A549 (cell line): ENCODE results near the gene LMAN1L.

Source experiments
- BCL3 ChIP-seq: fragments of >200 bp; sonication (Bioruptor Twin); formaldehyde crosslinking; IDR thresholded peaks from 3 replicates; pipeline ENCODE4 v1.6.1; 2016
- CTCF ChIP-seq: fragments of >200 bp; sonication (Bioruptor Twin); formaldehyde crosslinking; IDR thresholded peaks from 3 replicates; pipeline ENCODE4 v1.5.1; 2016
- MAX ChIP-seq: IDR thresholded peaks from 2 replicates; pipeline ENCODE4 v1.6.1; 2012
- PBX3 ChIP-seq: IDR thresholded peaks from 2 replicates; pipeline ENCODE4 v1.6.1; 2012
- POLR2A ChIP-seq: IDR thresholded peaks from 2 replicates; pipeline ENCODE4 v1.6.1; 2012; ENCODE audit warnings: mild to moderate bottlenecking, low read length
- POLR2AphosphoS2 ChIP-seq: conservative IDR thresholded peaks from 2 replicates; pipeline ENCODE4 v1.6.1; 2012; ENCODE audit warnings: low read length, improper control_type of control experiment, inconsistent platforms
- RAD21 ChIP-seq, 2 experiments: fragments of >200 bp in 1 of 2; sonication (Bioruptor Twin) in 1 of 2; formaldehyde crosslinking in 1 of 2; IDR thresholded peaks in 1 of 2; conservative IDR thresholded peaks in 1 of 2; 2 replicates in 1 of 2; 3 replicates in 1 of 2; pipeline ENCODE4 v1.6.1; 2012 to 2018; ENCODE audit warnings: inconsistent platforms in 1 of 2
- SMC3 ChIP-seq: fragments of >200 bp; sonication (Bioruptor Twin); formaldehyde crosslinking; IDR thresholded peaks from 3 replicates; pipeline ENCODE4 v1.6.1; 2018; ENCODE audit warnings: inconsistent platforms
- USF2 ChIP-seq: fragments of 450-650 bp; IDR thresholded peaks from 2 replicates; pipeline ENCODE4 v1.6.1; 2014; ENCODE audit warnings: antibody characterized with exemption

GRCh38 chr15:74808840-74809229, 3.8 kb upstream of the LMAN1L start:
- TF ChIP-seq CTCF (no peak), USF2 (no peak), POLR2A (no peak), PBX3 (no peak), BCL3 (no peak), POLR2AphosphoS2 (no peak), RAD21 (conservative IDR thresholded peaks at IDR 0.05 in 1 of 2, IDR thresholded peaks at IDR 0.05 in 1 of 2) (no peak), MAX (no peak), SMC3 (no peak)
